Measurements from ENCODE around the gene FOXO6.

The FOXO6 gene

GRCh38 chr1:41360786-41361494, at the start of gene FOXO6:
Gene FOXO6 (plus strand): TSS chr1:41361434.
- DNase-seq: peak; percentile 93

DNA sequence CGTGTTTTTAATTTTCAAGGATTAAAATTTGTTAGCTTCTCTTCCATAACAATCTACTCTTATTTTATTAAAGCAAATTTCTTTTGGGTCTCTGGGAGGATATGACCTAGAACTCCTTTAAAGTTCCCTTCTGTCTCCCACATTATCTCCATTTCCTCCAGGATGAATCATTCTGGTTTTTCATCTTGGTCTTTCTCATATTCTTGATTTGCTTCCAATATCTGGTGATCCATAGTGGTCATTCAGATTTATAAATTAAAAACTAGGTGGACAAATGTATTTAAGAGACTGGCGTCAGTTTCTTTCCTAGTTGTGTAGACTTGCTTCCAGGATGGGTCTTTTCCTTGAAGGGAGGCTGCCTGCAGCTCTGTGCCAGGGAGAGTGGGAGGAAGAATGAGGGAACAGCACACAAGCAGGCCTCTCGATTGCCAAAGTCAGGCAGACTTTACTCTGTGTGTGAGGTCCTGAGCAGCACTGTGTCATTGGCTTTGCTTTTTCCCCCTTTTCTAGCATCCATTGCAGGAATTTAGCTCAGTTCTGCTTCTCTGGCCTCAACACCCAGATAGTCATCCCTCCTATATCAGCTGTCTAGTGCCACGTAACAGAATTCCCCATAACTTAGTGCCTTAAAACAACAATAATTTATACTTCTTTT, 48.1 kb upstream of the FOXO6 start:
- no peak for DNase-seq

DNA sequence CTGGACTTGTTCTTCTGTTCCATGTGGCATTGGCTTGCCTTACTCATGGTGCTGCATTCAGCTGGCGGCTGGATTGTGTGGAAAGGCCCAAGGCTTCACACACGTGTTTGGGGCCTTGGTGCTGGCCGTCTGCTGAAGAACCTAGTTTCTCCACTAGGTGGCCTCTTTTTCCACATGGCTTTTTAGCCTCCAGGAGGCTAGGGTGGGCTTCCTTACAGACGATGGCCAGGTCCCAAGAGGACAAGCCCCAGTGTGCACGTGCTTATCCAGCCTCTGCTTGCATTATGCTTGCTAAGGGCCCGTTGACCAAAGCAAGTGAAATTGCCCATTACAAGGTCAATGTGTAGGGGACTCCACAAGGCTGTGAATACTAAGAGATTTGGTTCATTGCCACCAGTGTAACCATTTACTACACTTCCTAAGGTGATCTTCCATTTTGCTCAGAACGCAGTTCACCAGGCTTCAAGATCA, 47.5 kb upstream of the FOXO6 start:
- no peak for DNase-seq

DNA sequence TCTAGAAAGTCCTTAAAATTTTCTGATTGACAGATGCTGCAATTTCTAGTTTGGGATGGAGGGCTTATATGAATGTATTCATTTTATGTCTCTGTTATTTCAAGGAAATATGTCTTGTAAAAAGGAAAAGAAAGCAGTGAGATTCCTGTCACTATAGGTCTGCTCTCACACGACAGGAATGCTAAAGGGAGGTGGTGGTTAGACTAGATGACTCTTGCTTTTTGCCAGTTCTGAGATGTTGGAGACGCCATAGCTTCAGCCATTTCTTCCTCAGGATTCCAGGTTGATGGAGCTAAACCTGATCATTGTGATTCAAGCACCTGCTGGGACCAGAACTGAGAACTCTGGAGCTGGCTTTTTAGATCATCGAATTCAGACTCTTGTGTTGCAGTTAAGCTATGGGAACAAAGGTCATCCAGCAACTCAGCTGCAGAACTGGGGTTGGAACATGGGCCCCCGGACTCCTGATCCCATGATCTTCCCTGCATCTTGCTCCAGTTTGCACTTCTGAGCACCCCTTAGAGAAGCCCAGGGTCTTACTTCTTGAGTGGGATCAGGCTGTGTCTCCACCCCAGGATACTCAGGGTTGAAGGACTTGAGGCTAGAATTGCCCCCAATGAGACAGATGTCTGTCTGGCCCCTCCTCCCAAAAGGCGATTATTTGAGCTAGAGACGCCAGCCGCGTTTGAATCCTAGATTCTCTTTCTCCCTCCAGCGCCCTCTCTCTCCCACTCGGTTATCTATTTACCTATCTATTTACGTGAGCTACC, 46.7 kb upstream of the FOXO6 start:
- DNase-seq: no peak

DNA sequence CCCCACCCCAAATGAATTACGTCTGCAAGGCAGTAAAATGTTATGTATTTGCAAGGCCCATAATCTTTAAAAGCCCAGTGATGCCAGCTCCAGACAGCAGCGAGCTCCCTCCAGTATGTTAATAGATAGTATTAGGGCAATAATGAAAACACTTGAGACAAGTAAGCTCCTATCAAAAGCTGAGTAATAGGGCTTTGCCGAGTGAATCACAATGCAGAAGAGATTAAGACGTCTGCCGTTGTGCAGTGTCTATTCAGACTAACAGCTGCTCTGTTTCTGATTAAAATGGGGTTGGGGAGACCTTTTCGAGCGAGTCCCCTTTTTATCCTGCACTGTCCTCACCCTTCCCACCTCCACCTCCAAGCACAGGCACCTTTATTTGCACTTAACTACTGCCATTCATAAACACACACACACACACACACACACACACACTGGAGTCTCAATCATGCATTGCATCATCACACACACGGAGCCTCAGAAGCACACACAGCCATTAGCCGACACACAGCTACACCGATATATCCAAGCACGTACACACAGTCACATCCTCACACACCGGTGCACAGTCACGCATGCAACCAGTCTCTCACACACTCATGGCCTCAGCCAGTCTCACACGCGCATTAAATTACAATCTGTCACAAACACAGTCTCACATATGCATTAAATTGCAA, 46.0 kb upstream of the FOXO6 start:
- DNase-seq: no peak

GRCh38 chr1:41315871-41316270, 45.4 kb upstream of the FOXO6 start:
- no peak for DNase-seq

GRCh38 chr1:41317361-41317760, 43.9 kb upstream of the FOXO6 start:
- DNase-seq: no peak

DNA sequence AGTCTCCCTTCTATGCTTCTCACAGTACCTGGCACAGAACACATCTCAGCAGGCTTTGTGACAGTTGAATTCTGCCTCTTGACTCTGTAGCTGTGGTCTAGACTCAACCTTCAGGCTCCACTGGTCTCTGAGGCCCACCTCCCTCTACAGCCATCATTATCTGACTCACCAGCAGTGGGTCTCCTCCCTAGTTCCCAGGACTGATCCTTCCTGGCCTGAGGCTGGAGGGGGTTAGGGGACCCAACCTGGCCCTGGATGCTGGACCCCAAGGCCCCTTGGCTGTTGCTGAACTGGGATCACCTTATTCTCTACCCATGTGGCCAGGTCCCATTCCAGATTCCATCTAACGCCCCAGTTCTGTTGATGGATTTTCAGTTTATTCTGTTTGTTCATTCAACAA, 43.1 kb upstream of the FOXO6 start:
- no peak for DNase-seq

DNA sequence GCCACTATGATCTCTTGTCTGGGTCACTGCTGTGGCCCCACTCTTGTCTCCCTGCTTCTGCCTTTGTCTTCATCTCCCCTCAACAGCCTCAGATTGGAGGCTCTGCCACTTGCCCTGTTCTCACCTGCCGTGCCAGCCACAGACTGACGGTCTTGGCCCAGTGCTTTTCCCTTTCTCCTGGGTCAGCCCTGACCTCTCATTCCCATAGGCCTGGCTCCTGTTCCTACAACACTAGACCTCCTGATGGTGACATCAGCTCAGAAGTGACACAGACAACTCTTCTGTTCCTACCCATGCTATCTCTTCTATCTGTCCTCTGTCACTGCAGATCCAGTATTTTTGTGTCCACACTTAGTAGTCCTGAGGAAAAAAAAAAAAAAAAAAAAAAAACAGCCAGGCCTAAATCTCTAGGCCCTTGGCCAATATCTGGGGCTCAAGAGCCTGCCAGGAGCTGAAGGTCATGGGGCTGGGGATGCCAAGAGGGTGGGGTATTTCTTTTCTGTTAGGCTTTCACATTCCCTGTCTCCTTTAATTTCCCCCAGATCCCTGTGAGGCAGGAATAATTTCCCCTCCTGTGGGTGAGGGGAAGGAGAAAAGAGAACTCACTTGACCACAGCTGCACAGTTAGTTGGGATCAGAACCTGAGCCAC, 42.0 kb upstream of the FOXO6 start:
- DNase-seq: no peak

GRCh38 chr1:41319807-41320711, 41.2 kb upstream of the FOXO6 start:
- no peak for DNase-seq

- DNase-seq: no peak
These were observed 40.1 kb upstream of the FOXO6 start for GRCh38 chr1:41320895-41321676.

- DNase-seq: no peak
These were observed 39.1 kb upstream of the FOXO6 start for GRCh38 chr1:41322101-41322661.

GRCh38 chr1:41322835-41323234, 38.4 kb upstream of the FOXO6 start:
- peak; percentile 24 for DNase-seq

GRCh38 chr1:41323243-41323642, 38.0 kb upstream of the FOXO6 start:
- no peak for DNase-seq

DNA sequence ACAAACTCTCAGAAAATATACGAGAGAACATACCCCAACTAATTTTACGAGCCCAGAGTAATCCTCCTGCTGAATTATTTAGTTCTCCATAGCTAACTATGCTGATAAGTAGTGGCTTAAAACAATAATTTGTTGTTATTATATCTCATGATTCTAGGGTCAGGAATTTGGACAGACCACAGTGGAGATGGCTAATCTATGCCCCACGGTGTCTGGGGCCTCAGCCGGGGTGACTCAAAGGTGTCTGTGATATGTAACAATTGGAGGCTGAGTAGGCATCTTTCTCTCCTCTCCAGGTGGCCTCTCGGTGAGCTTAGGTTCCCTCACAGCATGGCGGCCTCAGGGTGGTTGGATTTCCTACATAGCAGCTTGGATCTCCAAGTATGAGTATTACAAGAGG, 35.4 kb upstream of the FOXO6 start:
- no peak for DNase-seq

GRCh38 chr1:41327383-41327999, 33.7 kb upstream of the FOXO6 start:
- no peak for DNase-seq

DNA sequence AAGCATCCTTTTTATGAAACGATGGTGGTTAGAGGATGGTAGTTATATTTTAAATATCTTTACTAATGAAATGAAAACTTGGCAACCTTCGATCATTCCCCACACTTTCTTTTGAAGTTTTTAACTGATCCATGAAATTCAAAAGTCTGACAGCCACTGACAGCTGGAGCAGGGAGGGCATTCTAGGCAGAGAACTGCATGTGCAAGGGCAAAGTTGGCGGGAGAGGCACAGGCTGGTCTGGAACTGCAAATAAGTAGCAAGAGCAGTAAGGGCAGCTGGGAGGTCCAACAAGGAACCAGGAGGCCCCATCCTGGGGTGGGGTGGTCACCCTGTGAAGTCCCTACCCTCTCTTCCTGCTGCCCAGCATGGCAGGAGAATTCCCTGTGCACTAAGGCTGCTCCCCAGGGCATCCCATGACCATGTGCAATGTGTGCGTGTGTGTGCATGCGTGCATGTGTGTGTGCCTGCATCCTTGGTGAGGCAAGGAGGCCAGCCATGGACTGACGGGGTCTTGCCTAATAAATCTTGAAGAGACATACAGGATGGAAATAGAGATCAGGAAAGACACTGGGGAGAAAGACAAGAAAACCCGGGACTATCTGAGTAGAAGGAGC, 33.1 kb upstream of the FOXO6 start:
- no peak for DNase-seq

DNA sequence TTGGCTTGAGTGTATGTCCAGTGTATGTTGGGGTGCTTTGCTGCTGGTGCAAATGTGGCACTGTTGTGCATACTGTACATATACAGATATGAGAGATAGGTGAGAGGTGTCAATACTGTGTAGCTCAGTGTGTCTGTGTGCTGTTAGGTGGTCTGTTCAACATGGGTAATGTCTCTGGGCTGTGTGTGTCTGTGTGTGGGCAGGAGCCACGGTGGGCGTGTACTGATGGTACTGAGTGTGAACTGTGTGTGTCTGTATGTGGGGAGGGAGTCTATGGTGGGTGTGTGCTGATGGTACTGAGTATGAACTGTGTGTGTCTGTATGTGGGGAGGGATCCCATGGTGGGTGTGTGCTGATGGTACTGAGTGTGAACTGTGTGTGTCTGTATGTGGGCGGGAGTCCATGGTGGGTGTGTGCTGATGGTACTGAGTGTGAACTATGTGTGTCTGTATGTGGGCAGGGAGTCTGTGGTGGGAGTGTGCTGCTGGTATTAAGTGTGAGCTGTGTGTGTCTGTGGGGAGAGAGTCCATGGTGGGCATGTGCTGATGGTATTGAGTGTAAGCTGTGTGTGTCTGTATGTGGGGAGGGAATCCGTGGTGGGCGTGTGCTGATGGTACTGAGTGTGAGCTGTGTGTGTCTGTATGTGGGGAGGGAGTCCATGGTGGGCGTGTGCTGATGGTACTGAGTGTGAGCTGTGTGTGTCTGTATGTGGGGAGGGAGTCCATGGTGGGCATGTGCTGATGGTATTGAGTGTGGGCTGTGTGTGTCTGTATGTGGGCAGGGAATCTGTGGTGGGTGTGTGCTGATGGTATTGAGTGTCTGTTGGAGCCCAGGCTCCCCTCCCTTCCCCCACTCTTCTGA, 32.2 kb upstream of the FOXO6 start:
- no peak for DNase-seq

Data from activated CD8-positive, alpha-beta memory T cell treated with anti-CD3 and anti-CD28 coated beads, Interleukin-2, amount 50 U/mL, for 4 hours (primary cell).